OCI-LY3 (cell line): ENCODE results near the gene ABCC6.
"Not testable (repeated sequence)": the region's sequence is repeated elsewhere in the genome, so short reads cannot be mapped to it uniquely, and the experiment has no call there.

Experiments
- CTCF ChIP-seq: fragments of 200-600, 300-600 bp; sonication (generic); IDR thresholded peaks from 2 replicates; pipeline ENCODE4 v1.5.1; 2014; ENCODE audit warnings: antibody characterized with exemption, low read length, low read depth
- EZH2phosphoT487 ChIP-seq: fragments of 200-600 bp; shearing (Covaris generic); IDR thresholded peaks from 2 replicates; pipeline ENCODE4 v1.6.1; 2018; ENCODE audit warnings: antibody characterized with exemption, mixed run types, low read depth

GRCh38 chr16:16257301-16257923 lies 34.1 kb upstream of the ABCC6 start:
- peak; percentile 27; the same call in 1 of the 2 replicates for TF ChIP-seq CTCF
- TF ChIP-seq EZH2phosphoT487, result not testable (repeated sequence)
